HepG2 (cell line): ENCODE data around the gene EPS8L3. TPM values are rescaled to one million over a fixed set of nuclear protein-coding genes. Genes with fewer than 3 reads are reported as not detected.

Experiments used
- ARHGAP35 ChIP-seq: sonication (generic); formaldehyde crosslinking; IDR thresholded peaks from 2 replicates; pipeline ENCODE4 v1.9.0; 2022; ENCODE audit warnings: mild to moderate bottlenecking, inconsistent platforms, moderate library complexity, missing genetic modification reagents, borderline replicate concordance
- ATRX ChIP-seq: sonication (generic); formaldehyde crosslinking; IDR thresholded peaks from 2 replicates; pipeline ENCODE4 v1.4.0; 2020; ENCODE audit warnings: missing genetic modification reagents, borderline replicate concordance
- CEBPG ChIP-seq: IDR thresholded peaks from 2 replicates; pipeline ENCODE4 v1.6.1; 2016
- CTCF ChIP-seq: sonication (generic); formaldehyde crosslinking; IDR thresholded peaks from 2 replicates; pipeline ENCODE4 v1.5.0; 2020; ENCODE audit warnings: mild to moderate bottlenecking, missing genetic modification reagents, moderate library complexity
- ELF3 ChIP-seq: IDR thresholded peaks from 2 replicates; pipeline ENCODE4 v1.6.1; 2016; ENCODE audit warnings: missing genetic modification reagents, missing compliant biosample characterization
- FOXA3 ChIP-seq: IDR thresholded peaks from 2 replicates; pipeline ENCODE4 v1.6.1; 2016; ENCODE audit warnings: missing genetic modification reagents, missing compliant biosample characterization
- GABPA ChIP-seq, 2 experiments: IDR thresholded peaks; 2 replicates each; pipeline ENCODE4 v1.6.1; 2011 to 2016; ENCODE audit warnings: low read depth in 2 of 2, low read length in 1 of 2, missing biosample characterization in 1 of 2, missing genetic modification characterization in 1 of 2
- GABPB1 ChIP-seq: IDR thresholded peaks from 2 replicates; pipeline ENCODE4 v1.6.1; 2016; ENCODE audit warnings: mild to moderate bottlenecking, missing genetic modification reagents, moderate library complexity, missing compliant biosample characterization
- HDAC2 ChIP-seq: sonication (generic); formaldehyde crosslinking; IDR thresholded peaks from 2 replicates; pipeline ENCODE4 v1.4.0; 2020; ENCODE audit warnings: missing genetic modification reagents
- HOXA3 ChIP-seq: sonication (generic); formaldehyde crosslinking; IDR thresholded peaks from 2 replicates; pipeline ENCODE4 v1.5.0; 2020; ENCODE audit warnings: missing genetic modification reagents
- MAX ChIP-seq: IDR thresholded peaks from 2 replicates; pipeline ENCODE4 v1.6.1; 2012; ENCODE audit warnings: inconsistent platforms
- MIER3 ChIP-seq: IDR thresholded peaks from 2 replicates; pipeline ENCODE4 v1.6.1; 2016; ENCODE audit warnings: missing compliant biosample characterization, borderline replicate concordance
- MXD4 ChIP-seq: IDR thresholded peaks from 2 replicates; pipeline ENCODE4 v1.6.1; 2016; ENCODE audit warnings: mild to moderate bottlenecking, missing biosample characterization, missing genetic modification reagents
- NFATC3 ChIP-seq: sonication (generic); formaldehyde crosslinking; IDR thresholded peaks from 2 replicates; pipeline ENCODE4 v1.5.1; 2020; ENCODE audit warnings: mild to moderate bottlenecking, missing genetic modification reagents
- RBFOX2 ChIP-seq: fragments of 200-400 bp; formaldehyde crosslinking; IDR thresholded peaks from 2 replicates; pipeline ENCODE4 v1.6.1; 2017; ENCODE audit warnings: low read depth, mild to moderate bottlenecking, low read length
- SAP130 ChIP-seq: IDR thresholded peaks from 2 replicates; pipeline ENCODE4 v1.6.1; 2016; ENCODE audit warnings: low read depth
- SOX13 ChIP-seq, 3 experiments: fragments of 450-650 bp in 1 of 3; sonication (generic) in 1 of 3; formaldehyde crosslinking in 1 of 3; IDR thresholded peaks in 2 of 3; conservative IDR thresholded peaks in 1 of 3; 2 replicates each; pipeline versions ENCODE4 v1.5.0 to v1.6.1; 2016 to 2020; ENCODE audit warnings: antibody characterized with exemption in 1 of 3, mild to moderate bottlenecking in 1 of 3, missing compliant biosample characterization in 1 of 3, missing genetic modification reagents in 1 of 3, moderate library complexity in 1 of 3
- SPEN ChIP-seq: sonication (generic); formaldehyde crosslinking; IDR thresholded peaks from 2 replicates; pipeline ENCODE4 v1.5.1; 2020; ENCODE audit warnings: low read depth, mild to moderate bottlenecking, missing genetic modification reagents
- SYNCRIP ChIP-seq: fragments of 200-400 bp; formaldehyde crosslinking; IDR thresholded peaks from 2 replicates; pipeline ENCODE4 v1.6.1; 2018; ENCODE audit warnings: mild to moderate bottlenecking, low read depth, low read length; ENCODE audit not compliant: insufficient read depth
- TBX2 ChIP-seq: sonication (generic); formaldehyde crosslinking; IDR thresholded peaks from 2 replicates; pipeline ENCODE4 v1.5.0; 2020; ENCODE audit warnings: missing genetic modification reagents, mild to moderate bottlenecking, borderline replicate concordance
- TEAD3 ChIP-seq: optimal IDR thresholded peaks from 2 replicates; pipeline ENCODE3; 2016; ENCODE audit warnings: borderline replicate concordance
- THRA ChIP-seq: sonication (generic); formaldehyde crosslinking; IDR thresholded peaks from 2 replicates; pipeline ENCODE4 v1.4.0; 2020; ENCODE audit warnings: missing genetic modification reagents, borderline replicate concordance
- ZNF12 ChIP-seq: sonication (generic); formaldehyde crosslinking; IDR thresholded peaks from 2 replicates; pipeline ENCODE4 v1.5.0; 2020; ENCODE audit warnings: missing genetic modification reagents
- ZNF317 ChIP-seq: sonication (generic); formaldehyde crosslinking; IDR thresholded peaks from 2 replicates; pipeline ENCODE4 v1.5.0; 2020; ENCODE audit warnings: mild to moderate bottlenecking, missing genetic modification reagents
- ZNF724P ChIP-seq: sonication (generic); formaldehyde crosslinking; IDR thresholded peaks from 2 replicates; pipeline ENCODE4 v1.8.0; 2022; ENCODE audit warnings: missing genetic modification reagents, borderline replicate concordance
- ZNF850 ChIP-seq: sonication (generic); formaldehyde crosslinking; conservative IDR thresholded peaks from 2 replicates; pipeline ENCODE4 v1.9.0; 2021; ENCODE audit warnings: mild to moderate bottlenecking, missing genetic modification reagents
- polyA plus RNA-seq, 8 experiments: library from polyadenylated mRNA; depleted of rRNA in 3 of 8; stranded (reverse) in 7 of 8; unstranded in 1 of 8; fragments of >200 nt; fragmentation: Illumina TruSeq in 4 of 8; extraction: Trizol in 4 of 8; gene quantifications; 2 replicates each; pipeline versions ENCODE4 v1.2.1 to v1.2.3, GENCODE V29; 2011 to 2016; ENCODE audit warnings: low read depth in 4 of 8, missing spikeins in 1 of 8, mixed read lengths in 1 of 8; ENCODE audit not compliant: insufficient read depth in 1 of 8
- total RNA-seq, 5 experiments: library from RNA; depleted of rRNA; stranded (reverse); fragments of >200 nt; fragmentation: Illumina TruSeq; extraction: Trizol; gene quantifications; 2 replicates each; pipeline ENCODE4 v1.2.3, GENCODE V29; 2016; ENCODE audit warnings: low read depth in 1 of 5

Gene EPS8L3
- total and polyA plus RNA-seq, 2 of the 13 experiments (the other 11 are each of a cell fraction or from before 2014, with no cell fraction given), result 18.2 to 106 TPM

- TF ChIP-seq MAX (0 out of 2 replicates have a peak, but pooled peaks have one; percentile 23), ZNF12 (CRISPR knock-in tag) (0 out of 2 replicates have a peak, but pooled peaks have one; percentile 17), ZNF850 (no peak), ZNF724P (CRISPR knock-in tag) (0 out of 2 replicates have a peak, but pooled peaks have one; percentile 32), SOX13 (IDR thresholded peaks at IDR 0.05) (no peak), SOX13 (CRISPR knock-in tag; conservative IDR thresholded peaks at IDR 0.05 in 1 of 2, IDR thresholded peaks at IDR 0.05 in 1 of 2) (no peak), FOXA3 (CRISPR knock-in tag) (peak; percentile 61), GABPA (IDR thresholded peaks at IDR 0.05; ENCODE audit: low read depth, low read length) (peak; percentile 38; the same call in 1 of the 2 replicates), GABPA (CRISPR knock-in tag; IDR thresholded peaks at IDR 0.05; ENCODE audit: low read depth) (peak; percentile 81), CTCF (CRISPR knock-in tag) (peak; percentile 81), NFATC3 (no peak), HDAC2 (0 out of 2 replicates have a peak, but pooled peaks have one; percentile 62), TBX2 (CRISPR knock-in tag) (no peak), TEAD3 (CRISPR knock-in tag) (peak; percentile 51), CEBPG (CRISPR knock-in tag) (no peak), MIER3 (CRISPR knock-in tag) (peak; percentile 57; the same call in 1 of the 2 replicates), SYNCRIP (no peak), SPEN (peak; percentile 37), ARHGAP35 (CRISPR knock-in tag) (no peak), SAP130 (CRISPR knock-in tag) (peak; percentile 74), ATRX (CRISPR knock-in tag) (no peak), GABPB1 (CRISPR knock-in tag) (peak; percentile 75), RBFOX2 (no peak), ELF3 (CRISPR knock-in tag) (peak; percentile 75), HOXA3 (CRISPR knock-in tag) (0 out of 2 replicates have a peak, but pooled peaks have one; percentile 41), MXD4 (CRISPR knock-in tag) (no peak), THRA (CRISPR knock-in tag) (peak; percentile 16; the same call in 1 of the 2 replicates), ZNF317 (CRISPR knock-in tag) (0 out of 2 replicates have a peak, but pooled peaks have one; percentile 20)
Measured at GRCh38 chr1:109790735-109791494, 27.2 kb upstream of the EPS8L3 start (continued).
